Forelimb muscle (tissue), 1 donor: Measurements from ENCODE around the gene PDGFB. TPM values are rescaled to one million over a fixed set of nuclear protein-coding genes. Genes with fewer than 3 reads are reported as not detected.

Experiments
- DNase-seq: peaks from one replicate; pipeline ENCODE4 v3.0.0-alpha.2; 2013; ENCODE audit warnings: low read depth
- polyA plus RNA-seq: library from polyadenylated mRNA; unstranded; fragments of 120-200 nt; gene quantifications from one replicate; pipeline ENCODE4 v1.2.1, GENCODE V29; 2013; ENCODE audit not compliant: insufficient read length

PDGFB gene
- polyA plus RNA-seq, 1 donor, result 18.3 TPM

GRCh38 chr22:39277142-39277607, 32.4 kb upstream of the PDGFB start:
- DNase-seq, result no peak

GRCh38 chr22:39276440-39277141, 31.8 kb upstream of the PDGFB start:
- no peak for DNase-seq

GRCh38 chr22:39275814-39276439, 31.1 kb upstream of the PDGFB start:
- no peak for DNase-seq

- no peak for DNase-seq
Measured at GRCh38 chr22:39273950-39274887, 29.4 kb upstream of the PDGFB start.

- DNase-seq, result no peak
Measured at GRCh38 chr22:39270792-39271191, 26.0 kb upstream of the PDGFB start.

GRCh38 chr22:39270280-39270679, 25.5 kb upstream of the PDGFB start:
- no peak for DNase-seq

- DNase-seq, result no peak
Measured at GRCh38 chr22:39269095-39269790, 24.5 kb upstream of the PDGFB start.

GRCh38 chr22:39268645-39269044, 23.9 kb upstream of the PDGFB start:
- DNase-seq, result no peak

- DNase-seq, result no peak
Measured at GRCh38 chr22:39267974-39268373, 23.2 kb upstream of the PDGFB start.

GRCh38 chr22:39266398-39267030, 21.7 kb upstream of the PDGFB start:
- no peak for DNase-seq

GRCh38 chr22:39265143-39265886, 20.5 kb upstream of the PDGFB start:
- no peak for DNase-seq

GRCh38 chr22:39264349-39265038, 19.7 kb upstream of the PDGFB start:
- DNase-seq, result no peak

GRCh38 chr22:39263626-39264348, 19.0 kb upstream of the PDGFB start:
- DNase-seq, result no peak

- DNase-seq, result no peak
Measured at GRCh38 chr22:39259666-39260065, 14.9 kb upstream of the PDGFB start.

- no peak for DNase-seq
Measured at GRCh38 chr22:39257901-39258475, 13.2 kb upstream of the PDGFB start.

GRCh38 chr22:39256979-39257378, 12.2 kb upstream of the PDGFB start:
- no peak for DNase-seq

- DNase-seq, result no peak
Measured at GRCh38 chr22:39256186-39256552, 11.4 kb upstream of the PDGFB start.

GRCh38 chr22:39255449-39256185, 10.8 kb upstream of the PDGFB start:
- no peak for DNase-seq
